ENCODE results near the gene KLHDC4.
A peak's percentile ranks its signal among the peaks of the same experiment; 100 is the strongest.
"Not testable (repeated sequence)": the region's sequence is repeated elsewhere in the genome, so short reads cannot be mapped to it uniquely, and the experiment has no call there.

Gene KLHDC4

GRCh38 chr16:87684106-87684677 is 81.6 kb downstream of the KLHDC4 start:
- no peak for DNase-seq (ENCODE audit: low spot score)

- no peak for DNase-seq (ENCODE audit: low spot score)
These were observed 82.9 kb downstream of the KLHDC4 start for GRCh38 chr16:87682852-87683399.

- DNase-seq (ENCODE audit: low spot score) = no peak
These were observed 83.7 kb downstream of the KLHDC4 start for GRCh38 chr16:87681981-87682570.

- DNase-seq (ENCODE audit: low spot score) = not testable (repeated sequence)
These were observed 84.7 kb downstream of the KLHDC4 start for GRCh38 chr16:87681051-87681602.

- no peak for DNase-seq (ENCODE audit: low spot score)
These were observed 85.5 kb downstream of the KLHDC4 start for GRCh38 chr16:87680272-87680644.

- no peak for DNase-seq (ENCODE audit: low spot score)
These were observed 86.1 kb downstream of the KLHDC4 start for GRCh38 chr16:87679593-87680271.

- DNase-seq (ENCODE audit: low spot score) = no peak
These were observed 87.2 kb downstream of the KLHDC4 start for GRCh38 chr16:87678618-87679017.

- DNase-seq (ENCODE audit: low spot score) = no peak
These were observed 88.0 kb downstream of the KLHDC4 start for GRCh38 chr16:87677830-87678229.

GRCh38 chr16:87675111-87675719 is 90.6 kb downstream of the KLHDC4 start:
- DNase-seq (ENCODE audit: low spot score) = no peak

- no peak for DNase-seq (ENCODE audit: low spot score)
These were observed 91.4 kb downstream of the KLHDC4 start for GRCh38 chr16:87674419-87674818.

GRCh38 chr16:87671715-87672270 is 94.0 kb downstream of the KLHDC4 start:
- no peak for DNase-seq (ENCODE audit: low spot score)

GRCh38 chr16:87671221-87671620 is 94.6 kb downstream of the KLHDC4 start:
- DNase-seq (ENCODE audit: low spot score) = no peak

GRCh38 chr16:87669672-87670071 is 96.1 kb downstream of the KLHDC4 start:
- no peak for DNase-seq (ENCODE audit: low spot score)

- DNase-seq (ENCODE audit: low spot score) = no peak
These were observed 97.8 kb downstream of the KLHDC4 start for GRCh38 chr16:87667946-87668345.

GRCh38 chr16:87667443-87667842 is 98.3 kb downstream of the KLHDC4 start:
- DNase-seq (ENCODE audit: low spot score) = no peak

GRCh38 chr16:87666919-87667318 is 98.9 kb downstream of the KLHDC4 start:
- no peak for DNase-seq (ENCODE audit: low spot score)

GRCh38 chr16:87665193-87665592 is 100.6 kb downstream of the KLHDC4 start:
- DNase-seq (ENCODE audit: low spot score) = no peak

- DNase-seq (ENCODE audit: low spot score) = no peak
These were observed 101.0 kb downstream of the KLHDC4 start for GRCh38 chr16:87664792-87665191.

GRCh38 chr16:87662254-87663204 is 103.3 kb downstream of the KLHDC4 start:
- no peak for DNase-seq (ENCODE audit: low spot score)

GRCh38 chr16:87661561-87661960 is 104.2 kb downstream of the KLHDC4 start:
- peak; percentile 79 for DNase-seq (ENCODE audit: low spot score)
